HFFc6 (cell line): Measurements from ENCODE around the gene SPG7. TPM values are rescaled to one million over a fixed set of nuclear protein-coding genes. Genes with fewer than 3 reads are reported as not detected.

ENCODE experiments used
- DNase-seq: peaks from one replicate; pipeline ENCODE4 v3.0.0-alpha.2; 2018
- H3K27ac Mint-ChIP-seq: 2 replicates; pipeline ENCODE4 v1.8.0; 2020; ENCODE audit warnings: mild to moderate bottlenecking, mixed read lengths
- H3K27me3 Mint-ChIP-seq: 2 replicates; pipeline ENCODE4 v1.8.0; 2021; ENCODE audit warnings: mild to moderate bottlenecking, moderate library complexity, mixed read lengths; ENCODE audit not compliant: insufficient read depth
- H3K36me3 Mint-ChIP-seq: 2 replicates; pipeline ENCODE4 v1.8.0; 2021; ENCODE audit warnings: low read depth, mixed read lengths
- H3K4me1 Mint-ChIP-seq: 2 replicates; pipeline ENCODE4 v1.8.0; 2020; ENCODE audit warnings: low read depth, mixed read lengths
- H3K4me3 Mint-ChIP-seq: 2 replicates; pipeline ENCODE4 v1.8.0; 2020; ENCODE audit warnings: mild to moderate bottlenecking, moderate library complexity, mixed read lengths
- H3K9me3 Mint-ChIP-seq: 2 replicates; pipeline ENCODE4 v1.8.0; 2020; ENCODE audit warnings: mild to moderate bottlenecking, mixed read lengths
- CTCF ChIP-seq: fragments of 200-600 bp; sonication (generic); IDR thresholded peaks from 2 replicates; pipeline ENCODE4 v1.5.0; 2021; ENCODE audit warnings: antibody characterized with exemption, mild to moderate bottlenecking
- total RNA-seq, 6 experiments: library from RNA; stranded (reverse); fragmentation: NEBNext Ultra II Directional; extraction: Animal tissue kit (Norgen Biotek cat#: 25700); gene quantifications; 2 replicates in 1 of 6; 3 replicates in 5 of 6; pipeline ENCODE4 v1.2.3, GENCODE V29; 2021

Gene SPG7
- total RNA-seq, 6 experiments from 2014 or later = 81.5 to 97.0 (median 89.6) TPM

GRCh38 chr16:89561884-89562599, 53.8 kb downstream of the SPG7 start:
- Mint-ChIP-seq H3K36me3 (peaks cover 51% of the 10 kb centered on the region), H3K9me3 (peaks cover 8% of the 10 kb centered on the region), H3K27ac (peak overlapping the region; percentile 67), H3K4me3 (peak overlapping the region; percentile 94), H3K27me3 (peaks cover 29% of the 10 kb centered on the region), H3K4me1 (peaks cover 67% of the 10 kb centered on the region)
- DNase-seq = no peak
- no peak for TF ChIP-seq CTCF

- no peak for TF ChIP-seq CTCF
- Mint-ChIP-seq H3K4me3 (peak overlapping the region; percentile 94), H3K27ac (peak overlapping the region; percentile 67), H3K27me3 (peaks cover 29% of the 10 kb centered on the region), H3K9me3 (peaks cover 8% of the 10 kb centered on the region), H3K4me1 (peaks cover 59% of the 10 kb centered on the region), H3K36me3 (peaks cover 44% of the 10 kb centered on the region)
- DNase-seq = no peak
Measured at GRCh38 chr16:89562939-89563338, 54.7 kb downstream of the SPG7 start.

- no peak for TF ChIP-seq CTCF
- H3K4me1 Mint-ChIP-seq = peaks cover 56% of the 10 kb centered on the region
- H3K36me3 Mint-ChIP-seq = peaks cover 44% of the 10 kb centered on the region
- H3K27me3 Mint-ChIP-seq = peaks cover 27% of the 10 kb centered on the region
- H3K27ac Mint-ChIP-seq = peak overlapping the region; percentile 67
- peaks cover 8% of the 10 kb centered on the region for H3K9me3 Mint-ChIP-seq
- H3K4me3 Mint-ChIP-seq = peak overlapping the region; percentile 57
- no peak for DNase-seq
Measured at GRCh38 chr16:89563639-89564392, 55.6 kb downstream of the SPG7 start.

- TF ChIP-seq CTCF = no peak
- peaks cover 2% of the 10 kb centered on the region for H3K9me3 Mint-ChIP-seq
- peak overlapping the region; percentile 71 for H3K27ac Mint-ChIP-seq
- H3K36me3 Mint-ChIP-seq = peaks cover 38% of the 10 kb centered on the region
- H3K27me3 Mint-ChIP-seq = peaks cover 22% of the 10 kb centered on the region
- peak overlapping the region; percentile 57 for H3K4me3 Mint-ChIP-seq
- peaks cover 48% of the 10 kb centered on the region for H3K4me1 Mint-ChIP-seq
- no peak for DNase-seq
Measured at GRCh38 chr16:89564476-89565255, 56.5 kb downstream of the SPG7 start.

- H3K4me1 Mint-ChIP-seq = peaks cover 44% of the 10 kb centered on the region
- no peak for TF ChIP-seq CTCF
Measured at GRCh38 chr16:89565256-89565505, 57.0 kb downstream of the SPG7 start.

More at GRCh38 chr16:89565256-89565505, 57.0 kb downstream of the SPG7 start:
- Mint-ChIP-seq H3K27ac (peak overlapping the region; percentile 71), H3K9me3 (no peaks in the 10 kb centered on the region), H3K27me3 (peaks cover 17% of the 10 kb centered on the region), H3K36me3 (peaks cover 36% of the 10 kb centered on the region), H3K4me3 (peak overlapping the region; percentile 57)
- DNase-seq = no peak
